Neural cell (in vitro differentiated cells): ENCODE measurements around the gene DAG1. TPM values are rescaled to one million over a fixed set of nuclear protein-coding genes. Genes with fewer than 3 reads are reported as not detected.

Experiments
- H2AFZ ChIP-seq: fragments of 200-600, 300-800 bp; sonication (generic), shearing (Covaris generic); 2 replicates; pipeline ENCODE4 v1.6.0; 2014; ENCODE audit warnings: low read depth, mild to moderate bottlenecking, antibody characterized with exemption, low read length, moderate library complexity
- H3F3A ChIP-seq: fragments of 200-600 bp; shearing (Covaris generic); 2 replicates; pipeline ENCODE4 v1.6.1; 2016; ENCODE audit warnings: mild to moderate bottlenecking, moderate library complexity, mixed read lengths, antibody characterized with exemption, low read length; ENCODE audit not compliant: insufficient read depth, poor library complexity, severe bottlenecking
- H3K27ac ChIP-seq: fragments of 200-600, 300-800 bp; sonication (generic), shearing (Covaris generic); 2 replicates; pipeline ENCODE4 v1.5.1; 2014; ENCODE audit warnings: mild to moderate bottlenecking, low read length, moderate library complexity
- H3K27me3 ChIP-seq: fragments of 300-800, 200-600 bp; sonication (generic), shearing (Covaris generic); 2 replicates; pipeline ENCODE4 v1.6.0; 2014; ENCODE audit warnings: mild to moderate bottlenecking, low read depth, low read length, moderate library complexity; ENCODE audit not compliant: insufficient read depth
- H3K36me3 ChIP-seq: fragments of 300-800, 200-600 bp; sonication (generic), shearing (Covaris generic); 2 replicates; pipeline ENCODE4 v1.5.1; 2014; ENCODE audit warnings: mild to moderate bottlenecking, antibody characterized with exemption, low read length, moderate library complexity; ENCODE audit not compliant: insufficient read depth
- H3K4me2 ChIP-seq: fragments of 300-800, 200-600 bp; sonication (generic), shearing (Covaris generic); 2 replicates; pipeline ENCODE4 v1.6.0; 2014; ENCODE audit warnings: mild to moderate bottlenecking, low read length
- H3K4me3 ChIP-seq: fragments of 300-800, 200-600 bp; sonication (generic), shearing (Covaris generic); 2 replicates; pipeline ENCODE4 v1.5.1; 2014; ENCODE audit warnings: mild to moderate bottlenecking, low read length, moderate library complexity
- H3K79me2 ChIP-seq: fragments of 200-600 bp; shearing (Covaris generic); replicated peaks from 2 replicates; pipeline ENCODE4 v1.6.0; 2014; ENCODE audit warnings: mild to moderate bottlenecking, low read length, moderate library complexity; ENCODE audit not compliant: insufficient read depth
- H3K9ac ChIP-seq: fragments of 300-800, 200-600 bp; sonication (generic), shearing (Covaris generic); 2 replicates; pipeline ENCODE4 v1.6.1; 2016; ENCODE audit warnings: mild to moderate bottlenecking, low read length, mixed read lengths
- H3K9me2 ChIP-seq: fragments of 200-600 bp; shearing (Covaris generic); 2 replicates; pipeline ENCODE4 v1.6.1; 2016; ENCODE audit warnings: mild to moderate bottlenecking, low read length, mixed read lengths; ENCODE audit not compliant: insufficient read depth
- H3K9me3 ChIP-seq: fragments of 200-600, 300-800 bp; sonication (generic), shearing (Covaris generic); 2 replicates; pipeline ENCODE4 v1.6.1; 2016; ENCODE audit warnings: mild to moderate bottlenecking, mixed run types, low read length, moderate library complexity, mixed read lengths
- H4K20me1 ChIP-seq: fragments of 200-600 bp; shearing (Covaris generic); 2 replicates; pipeline ENCODE4 v1.6.1; 2016; ENCODE audit warnings: mild to moderate bottlenecking, mixed run types; ENCODE audit not compliant: insufficient read depth
- EP300 ChIP-seq: fragments of 450-650 bp; conservative IDR thresholded peaks from 2 replicates; pipeline ENCODE4 v1.6.1; 2014; ENCODE audit warnings: antibody characterized with exemption, mild to moderate bottlenecking, moderate library complexity; ENCODE audit not compliant: poor library complexity, severe bottlenecking
- EZH2 ChIP-seq: fragments of 200-600, 300-800 bp; shearing (Covaris generic), sonication (generic); IDR thresholded peaks from 2 replicates; pipeline ENCODE4 v1.6.1; 2014; ENCODE audit warnings: antibody characterized with exemption, low read length, borderline replicate concordance, mild to moderate bottlenecking; ENCODE audit not compliant: insufficient read depth, poor library complexity, severe bottlenecking
- MXI1 ChIP-seq: fragments of 450-650 bp; conservative IDR thresholded peaks from 2 replicates; pipeline ENCODE4 v1.6.1; 2014; ENCODE audit warnings: antibody characterized with exemption, mild to moderate bottlenecking; ENCODE audit not compliant: poor library complexity, severe bottlenecking
- POLR2AphosphoS5 ChIP-seq: IDR thresholded peaks from 2 replicates; pipeline ENCODE4 v1.6.1; 2012
- RAD21 ChIP-seq: fragments of 450-650 bp; conservative IDR thresholded peaks from 2 replicates; pipeline ENCODE4 v1.6.1; 2014; ENCODE audit warnings: antibody characterized with exemption, mild to moderate bottlenecking, moderate library complexity
- SMC3 ChIP-seq: fragments of 450-650 bp; conservative IDR thresholded peaks from 2 replicates; pipeline ENCODE4 v1.6.1; 2014; ENCODE audit warnings: antibody characterized with exemption, mild to moderate bottlenecking, moderate library complexity; ENCODE audit not compliant: poor library complexity
- TAF1 ChIP-seq: IDR thresholded peaks from 2 replicates; pipeline ENCODE4 v1.6.1; 2012; ENCODE audit warnings: low read depth
- polyA plus RNA-seq: library from polyadenylated mRNA; depleted of rRNA; stranded (reverse); fragments of >200 nt; gene quantifications from 2 replicates; pipeline ENCODE4 v1.2.3, GENCODE V29; 2014
- TF ChIP-seq, protein P1 (sequence below): fragments of 450-650 bp; IDR thresholded peaks from 2 replicates; pipeline ENCODE4 v1.5.1; 2014; ENCODE audit warnings: antibody characterized with exemption, mild to moderate bottlenecking, moderate library complexity; ENCODE audit not compliant: poor library complexity, severe bottlenecking
- TF ChIP-seq, protein P2 (sequence below): IDR thresholded peaks from 2 replicates; pipeline ENCODE4 v1.6.1; 2012; ENCODE audit warnings: borderline replicate concordance

DAG1 gene
- polyA plus RNA-seq, 1 donor from 2014 or later: 14.3 TPM

DNA sequence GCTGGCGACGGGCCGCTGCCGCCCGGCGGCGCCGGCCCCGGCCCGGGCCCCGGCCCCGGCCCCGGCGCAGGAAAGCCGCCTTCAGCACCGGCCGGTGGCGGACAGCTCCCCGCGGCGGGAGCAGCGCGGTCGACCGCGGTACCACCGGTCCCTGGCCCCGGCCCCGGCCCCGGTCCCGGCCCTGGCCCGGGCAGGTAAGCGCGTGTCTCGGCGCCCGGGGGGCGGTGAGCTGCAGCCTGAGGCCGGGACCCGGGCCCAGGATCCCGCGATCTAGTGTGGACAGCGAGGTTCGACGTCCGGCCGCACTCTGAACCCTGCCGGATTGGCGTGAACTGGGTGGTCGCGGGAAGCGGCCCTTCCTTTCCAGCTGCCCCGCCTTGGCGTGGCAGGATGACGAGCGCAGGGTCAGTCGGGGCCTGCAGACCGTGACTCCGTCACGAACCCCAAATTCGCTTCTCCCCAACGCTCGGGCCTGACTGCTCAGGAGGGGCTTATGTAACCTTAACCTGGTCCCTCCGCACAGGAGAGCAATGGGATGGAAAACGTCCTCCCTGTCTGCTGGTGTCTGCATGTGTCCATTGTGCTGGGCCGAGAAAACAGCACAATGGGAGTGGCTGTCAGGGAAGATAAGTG, 84.7 kb downstream of the DAG1 start:
- Histone ChIP-seq H3K4me3 (peak overlapping the region; percentile 99), H3F3A (no peaks in the 10 kb centered on the region), H3K36me3 (peaks cover 3% of the 10 kb centered on the region), H3K27ac (peak overlapping the region; percentile 78), H3K9me2 (no peaks in the 10 kb centered on the region), H2AFZ (peak overlapping the region; percentile 73), H3K27me3 (no peaks in the 10 kb centered on the region), H4K20me1 (no peaks in the 10 kb centered on the region), H3K79me2 (peaks cover 45% of the 10 kb centered on the region), H3K9me3 (no peaks in the 10 kb centered on the region), H3K9ac (peak overlapping the region; percentile 93), H3K4me2 (peak overlapping the region; percentile 100)
- no peak for TF ChIP-seq EP300
- TF ChIP-seq RAD21: no peak
- TF ChIP-seq MXI1: peak; percentile 40
- peak; percentile 12 for TF ChIP-seq SMC3
- peak; percentile 16 for TF ChIP-seq POLR2AphosphoS5

DNA sequence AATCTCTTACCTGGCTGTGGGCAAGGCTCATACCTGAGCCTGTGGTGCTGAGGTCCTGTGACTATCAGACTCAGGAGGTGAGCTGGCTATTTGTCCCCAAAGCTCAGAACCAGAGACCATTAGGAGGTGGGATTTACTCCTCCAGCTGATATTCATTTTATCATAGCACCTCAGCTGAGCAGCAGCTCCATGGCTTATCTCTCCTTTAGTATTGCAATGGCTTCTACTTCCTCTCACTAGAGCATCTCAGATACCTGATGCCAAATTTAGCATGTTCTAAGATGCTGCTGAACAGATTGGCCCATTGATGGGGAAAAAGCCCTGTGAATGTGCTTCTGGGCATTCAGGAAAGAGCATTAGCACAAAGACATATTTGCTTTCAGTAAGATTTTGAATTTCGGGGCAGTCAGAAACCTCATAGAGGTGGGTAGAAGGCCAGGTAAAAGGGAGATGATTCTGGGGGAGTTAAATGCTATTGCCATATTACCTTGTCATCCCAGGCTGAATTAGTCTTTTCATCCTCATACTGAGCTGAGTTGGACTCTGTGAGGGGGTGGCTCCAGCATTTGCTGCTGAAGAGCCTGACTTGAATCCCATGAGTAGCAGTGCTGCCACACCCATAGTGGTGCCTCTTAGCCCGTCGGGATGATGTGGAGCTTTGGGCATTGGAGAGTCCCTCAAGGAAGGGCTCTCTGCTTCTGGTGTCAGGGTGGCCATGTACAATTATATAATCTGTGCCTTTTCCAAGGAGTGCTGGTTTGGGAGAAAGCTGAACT, 86.6 kb downstream of the DAG1 start:
- Histone ChIP-seq H3K4me2 (peak overlapping the region; percentile 100), H3K36me3 (peaks cover 15% of the 10 kb centered on the region), H3K79me2 (peaks cover 64% of the 10 kb centered on the region), H3K9ac (peak overlapping the region; percentile 93), H4K20me1 (no peaks in the 10 kb centered on the region), H3K4me3 (peak overlapping the region; percentile 99), H3K27ac (no peak overlapping the region), H2AFZ (no peak overlapping the region), H3K9me2 (no peaks in the 10 kb centered on the region), H3K27me3 (no peaks in the 10 kb centered on the region), H3K9me3 (no peaks in the 10 kb centered on the region), H3F3A (no peaks in the 10 kb centered on the region)
- no peak for TF ChIP-seq POLR2AphosphoS5
- TF ChIP-seq MXI1: no peak
- TF ChIP-seq, protein P1, sequence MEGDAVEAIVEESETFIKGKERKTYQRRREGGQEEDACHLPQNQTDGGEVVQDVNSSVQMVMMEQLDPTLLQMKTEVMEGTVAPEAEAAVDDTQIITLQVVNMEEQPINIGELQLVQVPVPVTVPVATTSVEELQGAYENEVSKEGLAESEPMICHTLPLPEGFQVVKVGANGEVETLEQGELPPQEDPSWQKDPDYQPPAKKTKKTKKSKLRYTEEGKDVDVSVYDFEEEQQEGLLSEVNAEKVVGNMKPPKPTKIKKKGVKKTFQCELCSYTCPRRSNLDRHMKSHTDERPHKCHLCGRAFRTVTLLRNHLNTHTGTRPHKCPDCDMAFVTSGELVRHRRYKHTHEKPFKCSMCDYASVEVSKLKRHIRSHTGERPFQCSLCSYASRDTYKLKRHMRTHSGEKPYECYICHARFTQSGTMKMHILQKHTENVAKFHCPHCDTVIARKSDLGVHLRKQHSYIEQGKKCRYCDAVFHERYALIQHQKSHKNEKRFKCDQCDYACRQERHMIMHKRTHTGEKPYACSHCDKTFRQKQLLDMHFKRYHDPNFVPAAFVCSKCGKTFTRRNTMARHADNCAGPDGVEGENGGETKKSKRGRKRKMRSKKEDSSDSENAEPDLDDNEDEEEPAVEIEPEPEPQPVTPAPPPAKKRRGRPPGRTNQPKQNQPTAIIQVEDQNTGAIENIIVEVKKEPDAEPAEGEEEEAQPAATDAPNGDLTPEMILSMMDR: no peak
- TF ChIP-seq, protein P2, sequence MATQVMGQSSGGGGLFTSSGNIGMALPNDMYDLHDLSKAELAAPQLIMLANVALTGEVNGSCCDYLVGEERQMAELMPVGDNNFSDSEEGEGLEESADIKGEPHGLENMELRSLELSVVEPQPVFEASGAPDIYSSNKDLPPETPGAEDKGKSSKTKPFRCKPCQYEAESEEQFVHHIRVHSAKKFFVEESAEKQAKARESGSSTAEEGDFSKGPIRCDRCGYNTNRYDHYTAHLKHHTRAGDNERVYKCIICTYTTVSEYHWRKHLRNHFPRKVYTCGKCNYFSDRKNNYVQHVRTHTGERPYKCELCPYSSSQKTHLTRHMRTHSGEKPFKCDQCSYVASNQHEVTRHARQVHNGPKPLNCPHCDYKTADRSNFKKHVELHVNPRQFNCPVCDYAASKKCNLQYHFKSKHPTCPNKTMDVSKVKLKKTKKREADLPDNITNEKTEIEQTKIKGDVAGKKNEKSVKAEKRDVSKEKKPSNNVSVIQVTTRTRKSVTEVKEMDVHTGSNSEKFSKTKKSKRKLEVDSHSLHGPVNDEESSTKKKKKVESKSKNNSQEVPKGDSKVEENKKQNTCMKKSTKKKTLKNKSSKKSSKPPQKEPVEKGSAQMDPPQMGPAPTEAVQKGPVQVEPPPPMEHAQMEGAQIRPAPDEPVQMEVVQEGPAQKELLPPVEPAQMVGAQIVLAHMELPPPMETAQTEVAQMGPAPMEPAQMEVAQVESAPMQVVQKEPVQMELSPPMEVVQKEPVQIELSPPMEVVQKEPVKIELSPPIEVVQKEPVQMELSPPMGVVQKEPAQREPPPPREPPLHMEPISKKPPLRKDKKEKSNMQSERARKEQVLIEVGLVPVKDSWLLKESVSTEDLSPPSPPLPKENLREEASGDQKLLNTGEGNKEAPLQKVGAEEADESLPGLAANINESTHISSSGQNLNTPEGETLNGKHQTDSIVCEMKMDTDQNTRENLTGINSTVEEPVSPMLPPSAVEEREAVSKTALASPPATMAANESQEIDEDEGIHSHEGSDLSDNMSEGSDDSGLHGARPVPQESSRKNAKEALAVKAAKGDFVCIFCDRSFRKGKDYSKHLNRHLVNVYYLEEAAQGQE: no peak
- TF ChIP-seq TAF1: no peak
- TF ChIP-seq RAD21: no peak
- no peak for TF ChIP-seq EZH2
- TF ChIP-seq EP300: no peak
- TF ChIP-seq SMC3: no peak
